ENCODE data around the gene PPP1R36.
A peak's percentile ranks its signal among the peaks of the same experiment; 100 is the strongest.
"Not testable (repeated sequence)": the region's sequence is repeated elsewhere in the genome, so short reads cannot be mapped to it uniquely, and the experiment has no call there.

The PPP1R36 gene, protein sequence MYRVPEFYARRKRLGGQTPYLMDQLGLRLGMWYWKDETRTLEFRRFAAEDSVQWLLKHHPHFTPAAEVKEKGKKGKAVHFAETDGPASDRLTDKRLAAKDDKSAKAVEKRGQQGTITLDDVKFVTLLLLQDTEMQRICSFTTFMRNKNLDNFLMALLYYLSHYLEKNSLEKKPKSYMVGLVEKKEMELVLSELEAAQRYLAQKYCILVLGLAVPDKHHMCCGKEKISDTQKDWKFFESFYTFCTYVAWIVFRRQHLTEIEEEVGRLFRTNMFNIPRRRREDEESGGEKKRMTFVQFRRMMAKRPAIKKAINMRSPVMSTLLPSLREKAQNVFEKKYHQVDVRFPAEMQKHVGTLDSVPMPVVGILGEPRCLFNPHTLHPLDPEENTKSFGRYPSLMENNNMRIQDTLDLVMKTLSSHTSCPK

GRCh38 chr14:64549791-64550620 lies at the start of gene PPP1R36:
TSS of gene PPP1R36 (plus strand) at chr14:64549961. CDS start at chr14:64549998, 37 bp downstream.
- DNase-seq, result peak; percentile 23

DNA sequence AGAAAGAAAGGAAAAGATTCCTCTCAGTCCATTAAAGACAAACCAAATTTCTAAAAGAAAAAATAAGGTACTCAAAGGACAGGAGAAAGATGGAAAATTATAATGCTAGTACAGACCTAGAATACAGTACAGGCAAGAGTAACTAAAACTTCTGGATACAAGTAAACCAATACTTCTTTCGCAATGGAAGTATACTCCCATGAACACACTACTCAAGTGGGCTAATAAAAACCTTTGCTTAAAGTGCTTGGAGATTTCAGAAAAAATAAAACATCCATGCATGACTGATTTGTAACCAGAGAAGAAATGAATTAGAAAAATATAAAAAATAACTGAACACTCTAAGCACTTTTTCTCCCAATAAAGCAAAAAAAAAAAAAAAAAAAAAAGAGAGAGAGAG lies 49.7 kb upstream of the PPP1R36 start:
- no peak for DNase-seq

DNA sequence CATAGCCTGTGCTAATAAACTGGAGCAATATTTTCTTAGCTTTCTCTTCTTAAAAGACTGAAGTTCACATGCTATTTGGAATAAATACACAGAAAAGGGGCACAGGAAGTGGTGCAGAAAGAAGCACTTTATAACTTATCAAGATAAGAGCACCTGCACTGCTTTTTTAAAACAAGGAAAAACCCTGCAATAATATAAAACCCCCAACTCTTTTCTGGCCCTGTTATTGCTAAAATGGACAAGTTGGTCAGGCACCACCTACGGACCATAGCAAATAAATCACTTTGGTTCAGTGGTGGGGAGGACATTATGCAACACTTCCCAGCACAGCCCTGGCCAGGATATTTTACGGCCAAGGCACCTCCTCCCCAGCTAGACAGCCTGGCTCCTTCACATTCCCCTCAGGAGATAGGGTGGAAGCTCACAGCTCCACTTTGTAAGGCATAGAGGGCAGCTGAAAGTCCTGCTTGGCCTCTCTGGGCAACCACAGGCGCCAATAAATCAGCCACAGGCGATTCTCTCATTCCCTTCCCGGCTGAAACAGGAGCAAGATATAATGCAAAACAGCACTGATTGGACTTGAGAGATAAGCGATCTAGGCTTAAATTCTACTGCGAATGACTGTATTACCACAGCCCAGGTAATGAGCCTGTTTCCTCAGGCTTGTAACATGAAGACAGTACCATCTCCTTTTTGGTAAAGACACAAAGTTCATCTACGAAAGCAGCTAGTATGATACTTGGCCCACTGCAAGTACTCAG lies 48.2 kb upstream of the PPP1R36 start:
- DNase-seq, result no peak

GRCh38 chr14:64502456-64502855 lies 47.3 kb upstream of the PPP1R36 start:
- DNase-seq, result no peak

DNA sequence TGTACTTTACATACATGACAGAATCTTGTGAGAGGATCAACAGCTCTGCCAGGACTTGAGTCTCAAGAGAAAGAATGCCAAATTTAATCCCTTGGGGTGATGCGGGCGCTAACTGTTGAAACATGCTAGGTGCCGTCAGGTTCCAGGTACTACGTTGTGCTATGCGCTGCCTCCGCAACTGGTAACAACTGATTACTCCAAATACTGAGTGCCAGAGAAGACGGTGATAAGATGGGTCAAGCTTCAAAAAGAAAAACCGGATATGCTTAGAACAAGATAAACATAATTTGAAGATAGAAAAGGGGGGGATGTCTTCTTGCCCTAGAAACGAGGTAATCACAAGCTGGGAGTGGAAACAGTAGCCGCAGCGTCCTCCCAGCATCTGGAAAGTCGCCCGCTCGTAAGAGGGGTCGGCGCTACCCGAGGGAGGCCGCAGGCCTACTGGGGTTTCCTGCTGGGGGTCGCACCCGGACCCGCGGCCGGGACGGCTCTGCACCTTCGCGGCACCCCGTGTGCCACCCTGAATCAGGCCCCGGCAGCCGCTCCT lies 46.8 kb upstream of the PPP1R36 start:
- DNase-seq, result peak; percentile 26

GRCh38 chr14:64503434-64504309 lies 46.1 kb upstream of the PPP1R36 start, which contains the start of gene ZBTB25:
TSS of gene ZBTB25 (minus strand) at chr14:64503838. CDS start at chr14:64490533, 13,305 bp downstream.
- peak; percentile 96 for DNase-seq

GRCh38 chr14:64504310-64504896 lies 45.4 kb upstream of the PPP1R36 start, which contains the start of gene ZBTB1:
TSS of gene ZBTB1 (plus strand) at chr14:64504770. CDS start at chr14:64521505, 16,735 bp downstream.
- peak; percentile 90 for DNase-seq

DNA sequence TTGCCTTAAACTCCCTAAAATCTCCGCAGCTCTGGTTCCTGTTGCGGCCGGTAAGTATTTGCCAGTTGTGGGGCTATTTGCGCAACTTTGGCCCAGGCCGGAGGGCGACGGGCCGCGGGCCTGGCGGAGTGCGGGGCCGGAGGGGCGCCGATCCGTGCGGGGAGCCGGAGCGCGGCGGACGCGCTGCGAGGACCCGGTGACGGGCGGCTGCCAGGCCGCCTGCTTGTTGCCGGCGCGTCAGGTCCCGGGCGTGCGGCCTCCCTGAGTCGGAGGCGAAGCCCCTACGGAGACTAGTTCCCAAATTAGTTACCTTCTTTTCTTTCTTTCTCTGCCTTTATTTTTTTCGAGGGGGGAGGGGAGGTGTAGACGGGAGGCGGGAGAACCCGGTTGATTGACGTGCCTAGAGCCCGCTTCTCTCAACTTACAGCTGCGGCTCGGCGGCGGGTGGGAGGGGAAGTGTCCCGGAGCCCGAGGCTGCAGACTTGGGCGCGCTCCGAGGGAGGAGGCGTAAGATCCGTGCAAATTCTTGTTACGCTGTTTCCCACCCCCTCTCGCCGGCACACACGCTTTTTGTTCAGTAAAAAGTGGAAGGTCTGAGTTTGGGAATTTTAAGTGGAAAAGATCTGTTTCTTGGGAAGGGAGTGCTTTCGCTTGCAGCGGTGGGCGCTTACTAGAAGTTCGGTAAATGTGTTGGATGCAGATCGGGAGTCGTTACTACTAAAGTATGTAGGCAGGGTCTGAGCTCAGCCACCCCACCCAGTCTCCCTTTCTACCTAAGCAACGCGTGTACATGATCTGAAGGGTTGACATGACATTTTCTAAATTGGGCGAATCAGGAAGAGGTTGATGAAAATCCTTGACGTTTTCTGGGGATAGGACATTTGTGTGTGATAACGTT lies 44.6 kb upstream of the PPP1R36 start:
- peak; percentile 82 for DNase-seq

DNA sequence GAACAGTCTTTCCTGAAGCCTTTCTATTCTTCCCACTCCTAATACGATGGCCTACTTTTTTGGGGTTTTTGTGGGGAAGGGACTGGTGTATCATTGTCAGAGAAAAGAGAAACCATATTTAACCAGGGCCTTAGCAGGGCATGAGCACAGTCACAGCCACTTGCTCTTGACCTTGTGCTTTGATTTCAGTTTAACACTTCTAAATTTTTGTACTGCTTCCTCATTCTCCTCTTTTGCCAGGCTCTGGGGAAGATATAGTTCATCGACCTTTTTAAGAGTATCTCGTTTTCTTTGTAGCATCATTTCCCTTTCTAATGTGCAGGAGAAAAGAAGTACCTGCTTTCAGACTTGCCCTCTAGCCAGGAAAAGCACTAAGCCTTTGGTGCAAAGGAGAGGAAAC lies 43.0 kb upstream of the PPP1R36 start:
- DNase-seq, result no peak

DNA sequence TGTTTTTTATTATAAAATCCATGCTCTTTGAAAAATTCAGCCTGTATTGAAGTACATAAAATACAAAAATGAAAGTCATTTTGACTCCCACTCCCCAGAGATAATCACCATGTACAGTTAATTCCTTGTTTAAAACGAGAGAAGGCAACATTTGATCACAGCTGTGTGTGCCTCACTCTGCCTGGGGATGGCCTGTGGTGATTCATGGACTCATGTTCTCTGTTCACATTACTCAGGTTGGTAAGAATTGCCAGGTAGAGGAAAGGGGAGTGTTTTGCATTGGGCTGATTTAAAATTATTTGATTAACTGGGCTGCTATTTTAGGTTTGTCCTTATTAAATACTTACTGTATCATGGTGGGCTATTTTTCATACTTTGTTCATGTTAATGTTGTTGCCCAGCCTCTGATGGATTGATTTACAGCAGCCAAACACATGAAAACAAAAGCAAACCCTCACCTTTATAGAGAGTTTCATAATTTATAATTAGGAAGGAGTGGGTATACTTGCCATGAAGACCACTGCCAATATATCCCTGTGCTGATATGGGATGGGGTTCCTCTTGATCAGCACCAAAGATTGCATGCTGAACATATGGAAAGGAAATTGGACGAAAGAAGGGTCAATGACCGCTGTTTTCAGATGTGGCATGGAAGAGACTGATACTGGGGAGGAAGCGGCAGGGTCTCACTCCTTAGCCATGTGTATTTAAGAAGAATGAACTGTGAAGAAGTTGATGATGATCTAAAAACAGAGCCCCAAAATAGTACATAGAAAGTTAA lies 42.2 kb upstream of the PPP1R36 start:
- DNase-seq, result peak; percentile 41

GRCh38 chr14:64508215-64508776 lies 41.5 kb upstream of the PPP1R36 start:
- no peak for DNase-seq

- no peak for DNase-seq
These were observed 40.7 kb upstream of the PPP1R36 start for GRCh38 chr14:64509036-64509435.

DNA sequence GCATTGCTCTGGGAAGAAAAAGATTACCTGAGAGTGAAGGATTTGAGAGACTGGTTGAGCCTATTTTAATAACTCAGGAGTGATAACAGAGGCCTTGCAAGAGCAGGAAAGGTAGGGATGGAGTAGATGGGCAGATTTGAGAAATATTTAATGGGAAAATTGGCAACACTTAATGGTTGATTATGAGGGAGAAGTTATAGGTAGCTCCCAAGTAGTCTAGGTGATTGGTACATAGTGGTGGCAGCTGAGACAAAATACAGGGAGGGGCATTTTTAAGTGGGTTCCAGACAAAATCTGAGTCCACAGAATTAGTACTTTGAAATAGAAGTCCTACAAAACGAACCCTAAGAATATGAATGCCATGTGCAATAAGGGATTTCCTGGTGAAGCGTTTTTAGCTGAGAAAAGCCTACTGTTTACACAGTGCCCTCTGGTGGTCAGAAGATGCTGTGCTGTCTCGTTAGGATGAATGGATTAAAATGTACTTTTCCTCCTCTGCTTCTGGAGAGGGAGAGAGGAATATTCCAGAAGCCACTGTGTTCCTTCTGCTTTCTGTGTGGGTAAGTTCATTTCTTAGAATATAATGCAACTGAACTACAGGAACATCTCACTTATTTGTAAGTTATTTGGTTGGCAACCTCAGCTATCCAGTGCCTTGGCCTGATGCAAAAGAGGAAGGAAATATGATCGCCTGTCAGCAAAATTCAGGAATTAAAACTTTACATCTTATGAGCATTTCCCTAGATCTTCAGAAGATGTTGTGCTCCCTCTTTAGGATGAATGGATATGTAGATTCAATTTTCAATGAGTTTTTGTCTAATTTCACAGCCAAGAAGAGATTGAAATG lies 38.7 kb upstream of the PPP1R36 start:
- DNase-seq, result peak; percentile 55

GRCh38 chr14:64513271-64513670 lies 36.5 kb upstream of the PPP1R36 start:
- no peak for DNase-seq

- no peak for DNase-seq
These were observed 34.7 kb upstream of the PPP1R36 start for GRCh38 chr14:64515053-64515452.

- DNase-seq, result no peak
These were observed 32.8 kb upstream of the PPP1R36 start for GRCh38 chr14:64516969-64517368.

- not testable (repeated sequence) for DNase-seq
These were observed 32.1 kb upstream of the PPP1R36 start for GRCh38 chr14:64517667-64518066.

- no peak for DNase-seq
These were observed 31.5 kb upstream of the PPP1R36 start for GRCh38 chr14:64518229-64518628.

Data from stimulated activated naive CD4-positive, alpha-beta T cell treated with Interleukin-2 at 50 U/mL for 16 hours (primary cell).